A549 (cell line): ENCODE results near the gene LY6G5C. TPM values are rescaled to one million over a fixed set of nuclear protein-coding genes. Genes with fewer than 3 reads are reported as not detected.

Experiments
- ATAC-seq, 2 experiments: fragments of 200-7000 bp in 1 of 2; fragments of >200 bp in 1 of 2; cut with Nextera tagmentation in 1 of 2; cut with Tn5 transposase in 1 of 2; 3 replicates each; pipeline versions ENCODE4 v1.8.0 to v1.9.1; 2018 to 2020; ENCODE audit warnings: mild to moderate bottlenecking in 1 of 2, moderate library complexity in 1 of 2
- CTCF ChIA-PET: fragments of 300-600 bp; sonication (Branson Sonifier 250); formaldehyde crosslinking; extraction: SDS; loops from one replicate; lab custom pipeline; 2021; ENCODE audit warnings: antibody characterized with exemption, inconsistent platforms; lab: Yijun Ruan, JAX
- POLR2A ChIA-PET: fragments of 350-600 bp; formaldehyde crosslinking; extraction: SDS; loops from one replicate; lab custom pipeline; 2021; ENCODE audit warnings: antibody characterized with exemption, inconsistent platforms; lab: Yijun Ruan, JAX
- DNase-seq, 2 experiments: peaks; one replicate each; pipeline versions ENCODE4 v3.0.0 to v3.0.0-alpha.2; 2011 to 2016; ENCODE audit warnings: low read depth in 1 of 2, low spot score in 1 of 2
- FAIRE-seq: peaks from 2 replicates; lab custom pipeline; 2011; peaks lifted over from hg19 to GRCh38; lab: Jason Lieb, UNC
- H3K27ac ChIP-seq, 2 experiments: fragments of >200 bp; sonication (Bioruptor Twin); formaldehyde crosslinking; 3 replicates each; pipeline ENCODE4 v1.5.1; 2016 to 2017
- H3K4me1 ChIP-seq: fragments of >200 bp; sonication (Bioruptor Twin); formaldehyde crosslinking; 3 replicates; pipeline ENCODE4 v1.6.1; 2016
- H3K4me2 ChIP-seq: fragments of >200 bp; sonication (Bioruptor Twin); formaldehyde crosslinking; 3 replicates; pipeline ENCODE4 v1.6.1; 2016
- H3K4me3 ChIP-seq: fragments of >200 bp; sonication (Bioruptor Twin); formaldehyde crosslinking; 3 replicates; pipeline ENCODE4 v1.5.1; 2016
- H3K9me3 ChIP-seq: fragments of >200 bp; sonication (Bioruptor Twin); formaldehyde crosslinking; 3 replicates; pipeline ENCODE4 v1.6.1; 2016
- BHLHE40 ChIP-seq: IDR thresholded peaks from 2 replicates; pipeline ENCODE4 v1.6.1; 2012; ENCODE audit warnings: low read depth, low read length, inconsistent platforms
- CBX2 ChIP-seq: fragments of 200-600 bp; sonication (generic); IDR thresholded peaks from 2 replicates; pipeline ENCODE4 v1.6.1; 2016; ENCODE audit warnings: low read depth, mild to moderate bottlenecking, borderline replicate concordance
- CBX8 ChIP-seq: fragments of 200-600 bp; sonication (generic); IDR thresholded peaks from 2 replicates; pipeline ENCODE4 v1.6.1; 2016
- CEBPB ChIP-seq, 2 experiments: fragments of >200 bp in 1 of 2; sonication (Bioruptor Twin) in 1 of 2; formaldehyde crosslinking in 1 of 2; IDR thresholded peaks; 2 replicates each; pipeline ENCODE4 v1.6.1; 2012 to 2016
- ESRRA ChIP-seq: fragments of 150-350 bp; IDR thresholded peaks from 2 replicates; pipeline ENCODE4 v1.6.1; 2014; ENCODE audit warnings: mild to moderate bottlenecking, low read length, borderline replicate concordance
- FOSL2 ChIP-seq, 2 experiments: fragments of 450-650 bp in 1 of 2; fragments of >200 bp in 1 of 2; sonication (Bioruptor Twin) in 1 of 2; formaldehyde crosslinking; IDR thresholded peaks; 2 replicates each; pipeline versions ENCODE4 v1.5.0 to v1.6.1; 2016 to 2020; ENCODE audit warnings: mild to moderate bottlenecking in 1 of 2, moderate library complexity in 1 of 2
- HDAC2 ChIP-seq: fragments of 200-600 bp; sonication (generic); IDR thresholded peaks from 2 replicates; pipeline ENCODE4 v1.6.1; 2016
- HEYL ChIP-seq: fragments of 250-450 bp; sonication (Bioruptor Pico); IDR thresholded peaks from 2 replicates; pipeline ENCODE4 v1.8.0; 2021; ENCODE audit warnings: mild to moderate bottlenecking, moderate library complexity
- HOXB13 ChIP-seq: fragments of 250-450 bp; sonication (Bioruptor Pico); IDR thresholded peaks from 2 replicates; pipeline ENCODE4 v1.5.0; 2020; ENCODE audit warnings: low read depth, mild to moderate bottlenecking, moderate library complexity
- HOXB5 ChIP-seq: fragments of 250-450 bp; sonication (Bioruptor Pico); IDR thresholded peaks from 2 replicates; pipeline ENCODE4 v1.5.0; 2020; ENCODE audit warnings: mild to moderate bottlenecking, moderate library complexity
- JUNB ChIP-seq: fragments of >200 bp; sonication (Bioruptor Twin); formaldehyde crosslinking; IDR thresholded peaks from 2 replicates; pipeline ENCODE4 v1.6.1; 2016
- KDM1A ChIP-seq: fragments of 200-600 bp; sonication (generic); IDR thresholded peaks from 2 replicates; pipeline ENCODE4 v1.6.1; 2016; ENCODE audit warnings: low read depth, mild to moderate bottlenecking
- RARB ChIP-seq: fragments of 250-450 bp; sonication (Bioruptor Pico); IDR thresholded peaks from 2 replicates; pipeline ENCODE4 v1.8.0; 2021; ENCODE audit warnings: mild to moderate bottlenecking, moderate library complexity
- RNF2 ChIP-seq: fragments of 200-600 bp; sonication (generic); IDR thresholded peaks from 2 replicates; pipeline ENCODE4 v1.6.1; 2016; ENCODE audit warnings: low read depth, mild to moderate bottlenecking, antibody characterized with exemption, moderate library complexity, borderline replicate concordance
- SMC3 ChIP-seq: fragments of >200 bp; sonication (Bioruptor Twin); formaldehyde crosslinking; IDR thresholded peaks from 3 replicates; pipeline ENCODE4 v1.6.1; 2018; ENCODE audit warnings: inconsistent platforms
- TFCP2L1 ChIP-seq: fragments of 250-450 bp; sonication (Bioruptor Pico); IDR thresholded peaks from 2 replicates; pipeline ENCODE4 v1.5.0; 2021; ENCODE audit warnings: mild to moderate bottlenecking
- TP53 ChIP-seq: fragments of 250-450 bp; sonication (Bioruptor Pico); IDR thresholded peaks from 2 replicates; pipeline ENCODE4 v1.5.0; 2021; ENCODE audit warnings: mild to moderate bottlenecking, moderate library complexity
- WGBS: methylation state at CpG from one replicate; pipeline ENCODE4 v1.1.6; 2017; ENCODE audit errors: missing lambda C conversion rate; 5-methylcytosine and 5-hydroxymethylcytosine counted together
- polyA plus RNA-seq, 4 experiments: library from polyadenylated mRNA; depleted of rRNA in 3 of 4; stranded (reverse); fragments of >200 nt; fragmentation: RNase III in 1 of 4; extraction: RNeasy Plus Mini Kit Qiagen cat#74134 plus additional on column Dnase treatment in 1 of 4; gene quantifications; 2 replicates in 3 of 4; 3 replicates in 1 of 4; pipeline ENCODE4 v1.2.3, GENCODE V29; 2011 to 2017
- TF ChIP-seq, protein P1 (sequence below): fragments of 250-450 bp; sonication (Bioruptor Pico); IDR thresholded peaks from 2 replicates; pipeline ENCODE4 v1.5.0; 2021; ENCODE audit warnings: mild to moderate bottlenecking, moderate library complexity, borderline replicate concordance
- TF ChIP-seq, protein P2 (sequence below): fragments of >200 bp; sonication (Bioruptor Twin); formaldehyde crosslinking; IDR thresholded peaks from 3 replicates; pipeline ENCODE4 v1.6.1; 2016
- TF ChIP-seq, protein P3 (sequence below): IDR thresholded peaks from 2 replicates; pipeline ENCODE4 v1.6.1; 2012; ENCODE audit warnings: low read depth, borderline replicate concordance
- TF ChIP-seq, protein P4 (sequence below): fragments of >200 bp; sonication (Bioruptor Twin); formaldehyde crosslinking; IDR thresholded peaks from 3 replicates; pipeline ENCODE4 v1.5.1; 2016

Gene LY6G5C
- polyA plus RNA-seq, 2 of the 4 experiments (the other 2 are of a cell fraction): 1.2 to 1.6 TPM

DNA sequence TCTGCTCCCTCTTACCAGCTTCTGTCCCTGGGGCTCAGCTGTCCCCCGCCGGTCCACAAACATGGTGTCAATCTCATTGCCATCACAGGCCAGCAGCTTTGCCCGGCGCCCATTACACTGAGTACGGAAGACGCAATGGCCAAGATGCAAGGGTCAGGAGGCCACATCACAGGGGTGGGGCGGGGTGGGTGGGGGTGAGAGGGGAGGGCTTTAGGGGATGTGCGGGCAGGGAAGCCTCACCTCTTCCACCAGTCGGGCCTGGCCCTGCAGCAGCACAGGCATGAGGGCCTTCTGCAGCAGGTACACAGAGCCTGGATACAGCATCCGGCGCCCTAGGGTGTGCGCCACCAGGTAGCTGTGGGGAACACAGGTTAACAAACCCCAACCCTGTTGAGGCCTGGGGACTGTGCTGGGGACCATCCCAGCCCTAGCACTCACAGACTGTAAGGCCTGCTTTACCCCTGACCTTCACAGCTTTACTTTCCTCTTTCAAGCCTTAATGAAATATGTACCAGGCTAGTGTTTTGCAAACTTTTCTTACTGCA is 10.8 kb upstream of the LY6G5C start:
- no peak for FAIRE-seq
- TF ChIP-seq ESRRA (no peak), JUNB (no peak), RARB (CRISPR knock-in tag) (no peak), HOXB5 (CRISPR knock-in tag) (no peak), SMC3 (no peak), BHLHE40 (no peak), TFCP2L1 (CRISPR knock-in tag) (no peak), HDAC2 (no peak), RNF2 (no peak), CEBPB (IDR thresholded peaks at IDR 0.05) (no peak)
- TF ChIP-seq, protein P1, sequence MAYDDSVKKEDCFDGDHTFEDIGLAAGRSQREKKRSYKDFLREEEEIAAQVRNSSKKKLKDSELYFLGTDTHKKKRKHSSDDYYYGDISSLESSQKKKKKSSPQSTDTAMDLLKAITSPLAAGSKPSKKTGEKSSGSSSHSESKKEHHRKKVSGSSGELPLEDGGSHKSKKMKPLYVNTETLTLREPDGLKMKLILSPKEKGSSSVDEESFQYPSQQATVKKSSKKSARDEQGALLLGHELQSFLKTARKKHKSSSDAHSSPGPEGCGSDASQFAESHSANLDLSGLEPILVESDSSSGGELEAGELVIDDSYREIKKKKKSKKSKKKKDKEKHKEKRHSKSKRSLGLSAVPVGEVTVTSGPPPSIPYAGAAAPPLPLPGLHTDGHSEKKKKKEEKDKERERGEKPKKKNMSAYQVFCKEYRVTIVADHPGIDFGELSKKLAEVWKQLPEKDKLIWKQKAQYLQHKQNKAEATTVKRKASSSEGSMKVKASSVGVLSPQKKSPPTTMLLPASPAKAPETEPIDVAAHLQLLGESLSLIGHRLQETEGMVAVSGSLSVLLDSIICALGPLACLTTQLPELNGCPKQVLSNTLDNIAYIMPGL (CRISPR knock-in tag): no peak
- TF ChIP-seq, protein P2, sequence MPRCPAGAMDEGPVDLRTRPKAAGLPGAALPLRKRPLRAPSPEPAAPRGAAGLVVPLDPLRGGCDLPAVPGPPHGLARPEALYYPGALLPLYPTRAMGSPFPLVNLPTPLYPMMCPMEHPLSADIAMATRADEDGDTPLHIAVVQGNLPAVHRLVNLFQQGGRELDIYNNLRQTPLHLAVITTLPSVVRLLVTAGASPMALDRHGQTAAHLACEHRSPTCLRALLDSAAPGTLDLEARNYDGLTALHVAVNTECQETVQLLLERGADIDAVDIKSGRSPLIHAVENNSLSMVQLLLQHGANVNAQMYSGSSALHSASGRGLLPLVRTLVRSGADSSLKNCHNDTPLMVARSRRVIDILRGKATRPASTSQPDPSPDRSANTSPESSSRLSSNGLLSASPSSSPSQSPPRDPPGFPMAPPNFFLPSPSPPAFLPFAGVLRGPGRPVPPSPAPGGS: no peak
- TF ChIP-seq, protein P3, sequence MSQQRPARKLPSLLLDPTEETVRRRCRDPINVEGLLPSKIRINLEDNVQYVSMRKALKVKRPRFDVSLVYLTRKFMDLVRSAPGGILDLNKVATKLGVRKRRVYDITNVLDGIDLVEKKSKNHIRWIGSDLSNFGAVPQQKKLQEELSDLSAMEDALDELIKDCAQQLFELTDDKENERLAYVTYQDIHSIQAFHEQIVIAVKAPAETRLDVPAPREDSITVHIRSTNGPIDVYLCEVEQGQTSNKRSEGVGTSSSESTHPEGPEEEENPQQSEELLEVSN: no peak
- TF ChIP-seq, all 56 proteins: peak for 0
- Histone ChIP-seq H3K9me3 (no peaks in the 10 kb centered on the region), H3K4me3 (no peak overlapping the region), H3K4me2 (no peak overlapping the region), H3K4me1 (no peaks in the 10 kb centered on the region; the same call in 2 of the 3 replicates), H3K27ac (no peak overlapping the region)
- DNase-seq (no peak), ATAC-seq (no peak)
- 96% methylated on average over 4 of the region's 12 CpGs for WGBS
- POLR2A ChIA-PET: no interaction called here
- CTCF ChIA-PET: interaction anchor here (1.2 to 2.9 kb wide), 3 partner anchors 11 to 171 kb away, joined by 4 to 11 read pairs (median 4); partner anchors contain the start of genes LY6G5C and NEU1

DNA sequence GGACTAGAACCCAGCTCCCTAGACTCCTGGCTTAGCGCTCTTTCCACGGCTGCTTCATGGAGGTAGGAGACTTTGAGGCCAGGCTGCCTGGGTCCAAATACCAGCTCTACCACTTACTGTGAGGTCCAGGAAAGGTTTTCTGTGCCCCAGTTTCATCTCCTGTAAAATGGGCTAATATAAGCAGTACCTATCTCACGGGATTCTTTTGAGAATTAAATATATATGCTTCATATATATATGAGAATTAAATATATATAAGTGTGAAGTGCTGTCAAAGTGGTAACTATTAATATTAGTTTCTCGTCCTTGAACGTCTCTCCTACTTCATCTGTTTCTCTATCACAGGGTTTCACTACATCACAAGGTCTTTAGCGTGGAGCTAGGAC is 10.2 kb upstream of the LY6G5C start:
- TF ChIP-seq KDM1A: no peak
- no peak for TF ChIP-seq ESRRA
- TF ChIP-seq BHLHE40: no peak
- TF ChIP-seq FOSL2 (IDR thresholded peaks at IDR 0.05): no peak
- no peak for TF ChIP-seq FOSL2 (CRISPR knock-in tag; IDR thresholded peaks at IDR 0.05)
- TF ChIP-seq CBX8: no peak
- TF ChIP-seq CBX2: no peak
- TF ChIP-seq HOXB13 (CRISPR knock-in tag): no peak
- TF ChIP-seq TP53 (CRISPR knock-in tag): no peak
- TF ChIP-seq, protein P3: no peak
- TF ChIP-seq, protein P4, sequence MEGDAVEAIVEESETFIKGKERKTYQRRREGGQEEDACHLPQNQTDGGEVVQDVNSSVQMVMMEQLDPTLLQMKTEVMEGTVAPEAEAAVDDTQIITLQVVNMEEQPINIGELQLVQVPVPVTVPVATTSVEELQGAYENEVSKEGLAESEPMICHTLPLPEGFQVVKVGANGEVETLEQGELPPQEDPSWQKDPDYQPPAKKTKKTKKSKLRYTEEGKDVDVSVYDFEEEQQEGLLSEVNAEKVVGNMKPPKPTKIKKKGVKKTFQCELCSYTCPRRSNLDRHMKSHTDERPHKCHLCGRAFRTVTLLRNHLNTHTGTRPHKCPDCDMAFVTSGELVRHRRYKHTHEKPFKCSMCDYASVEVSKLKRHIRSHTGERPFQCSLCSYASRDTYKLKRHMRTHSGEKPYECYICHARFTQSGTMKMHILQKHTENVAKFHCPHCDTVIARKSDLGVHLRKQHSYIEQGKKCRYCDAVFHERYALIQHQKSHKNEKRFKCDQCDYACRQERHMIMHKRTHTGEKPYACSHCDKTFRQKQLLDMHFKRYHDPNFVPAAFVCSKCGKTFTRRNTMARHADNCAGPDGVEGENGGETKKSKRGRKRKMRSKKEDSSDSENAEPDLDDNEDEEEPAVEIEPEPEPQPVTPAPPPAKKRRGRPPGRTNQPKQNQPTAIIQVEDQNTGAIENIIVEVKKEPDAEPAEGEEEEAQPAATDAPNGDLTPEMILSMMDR: no peak
- TF ChIP-seq HEYL: no peak

More for the DNA sequence above, 10.2 kb upstream of the LY6G5C start:
- no peak for ATAC-seq
- ChIA-PET CTCF (interaction anchor here (1.2 to 2.9 kb wide), 3 partner anchors 11 to 172 kb away, joined by 4 to 11 read pairs (median 4); partner anchors contain the start of genes LY6G5B, LY6G5C and NEU1), POLR2A (no interaction called here)
- Histone ChIP-seq H3K4me1 (no peaks in the 10 kb centered on the region; the same call in 2 of the 3 replicates), H3K4me3 (no peak overlapping the region), H3K4me2 (no peak overlapping the region), H3K9me3 (no peaks in the 10 kb centered on the region), H3K27ac (no peak overlapping the region)
- DNase-seq: no peak
- FAIRE-seq: no peak
- WGBS: 84% methylated on average over 6 of the region's 6 CpGs
